Measurements from ENCODE around the gene ACKR3. TPM values are rescaled to one million over a fixed set of nuclear protein-coding genes. Genes with fewer than 3 reads are reported as not detected.

Gene ACKR3
- total RNA-seq, 1 donor from 2014 or later = 70.6 TPM

- Mint-ChIP-seq H3K27me3 (ENCODE audit: low read depth) (no peaks in the 10 kb centered on the region), H3K27ac (no peak overlapping the region), H3K4me3 (no peak overlapping the region), H3K4me1 (peaks cover 2% of the 10 kb centered on the region), H3K9me3 (peaks cover 15% of the 10 kb centered on the region), H3K36me3 (peaks cover 6% of the 10 kb centered on the region)
- TF ChIP-seq CTCF (IDR thresholded peaks at IDR 0.05; ENCODE audit: unreplicated experiment) = no peak
- DNase-seq (ENCODE audit: low spot score in 2 of 2, unreplicated experiment in 2 of 2) = no peak
Observed at GRCh38 chr2:236545248-236545658, 24.4 kb upstream of the ACKR3 start.

DNA sequence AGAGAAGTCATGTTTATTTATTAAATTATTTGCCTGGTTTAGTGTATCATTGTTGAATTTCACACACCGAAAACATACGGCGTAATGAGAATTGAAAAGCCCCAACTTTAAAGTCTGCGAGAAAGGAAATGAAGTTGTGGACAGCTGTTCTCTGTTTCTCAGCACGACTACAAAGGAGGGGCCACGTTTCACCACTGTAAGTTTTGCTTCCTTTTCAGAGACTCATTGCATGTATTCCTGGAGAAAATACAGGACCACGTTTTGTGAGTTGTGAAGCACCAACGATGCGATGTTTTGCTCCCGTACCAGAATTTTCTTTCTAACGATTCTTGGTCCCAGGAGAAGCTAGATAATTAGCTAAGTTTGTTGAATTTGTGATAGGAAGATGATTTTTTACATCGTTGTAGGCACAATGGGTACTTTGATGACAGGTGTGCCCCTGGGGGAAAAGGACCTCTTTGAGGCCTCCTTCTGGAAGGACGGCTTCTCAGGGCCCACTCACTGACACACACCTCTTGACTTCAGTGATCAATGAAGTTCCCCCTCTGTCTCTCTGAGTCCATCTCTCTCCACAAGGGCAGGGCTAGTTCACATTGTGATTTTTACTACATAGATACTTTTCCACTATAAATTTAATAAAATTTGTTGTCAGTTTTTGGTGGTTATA is 23.7 kb upstream of the ACKR3 start:
- Mint-ChIP-seq H3K4me3 (no peak overlapping the region), H3K36me3 (peaks cover 6% of the 10 kb centered on the region), H3K4me1 (peaks cover 2% of the 10 kb centered on the region), H3K27me3 (ENCODE audit: low read depth) (no peaks in the 10 kb centered on the region), H3K9me3 (peaks cover 15% of the 10 kb centered on the region), H3K27ac (peak overlapping the region; percentile 30)
- no peak for DNase-seq (ENCODE audit: low spot score in 2 of 2, unreplicated experiment in 2 of 2)
- TF ChIP-seq CTCF (IDR thresholded peaks at IDR 0.05; ENCODE audit: unreplicated experiment) = no peak

GRCh38 chr2:236546561-236547002 is 23.0 kb upstream of the ACKR3 start:
- Mint-ChIP-seq H3K4me3 (no peak overlapping the region), H3K4me1 (peaks cover 4% of the 10 kb centered on the region), H3K27me3 (ENCODE audit: low read depth) (no peaks in the 10 kb centered on the region), H3K27ac (no peak overlapping the region), H3K9me3 (peaks cover 15% of the 10 kb centered on the region), H3K36me3 (peaks cover 6% of the 10 kb centered on the region)
- DNase-seq (ENCODE audit: low spot score in 2 of 2, unreplicated experiment in 2 of 2) = no peak
- no peak for TF ChIP-seq CTCF (IDR thresholded peaks at IDR 0.05; ENCODE audit: unreplicated experiment)

DNA sequence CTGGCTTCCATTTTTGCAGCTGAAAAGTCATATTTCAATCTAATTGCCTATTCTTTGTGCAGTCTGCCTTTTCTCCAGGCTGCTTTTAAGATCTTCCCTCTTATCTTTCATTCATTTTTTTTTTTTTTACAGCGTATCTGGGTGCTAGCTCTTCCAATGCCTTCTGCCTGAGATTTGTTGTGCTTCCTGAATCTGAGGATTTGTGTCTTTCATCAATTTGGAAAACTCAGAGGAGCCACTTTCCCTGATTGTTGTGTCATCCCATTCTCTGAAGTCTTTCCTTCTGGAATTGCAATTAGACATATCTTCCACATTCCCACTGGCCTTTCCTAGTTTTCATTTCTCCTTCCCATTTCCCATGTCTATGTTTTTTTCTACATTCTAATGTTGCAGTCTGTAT is 21.9 kb upstream of the ACKR3 start:
- H3K9me3 Mint-ChIP-seq = peaks cover 15% of the 10 kb centered on the region
- H3K27ac Mint-ChIP-seq = no peak overlapping the region
- no peak for DNase-seq (ENCODE audit: low spot score in 2 of 2, unreplicated experiment in 2 of 2)
- TF ChIP-seq CTCF (IDR thresholded peaks at IDR 0.05; ENCODE audit: unreplicated experiment) = no peak
- peaks cover 15% of the 10 kb centered on the region for H3K4me1 Mint-ChIP-seq
- no peaks in the 10 kb centered on the region for H3K27me3 Mint-ChIP-seq (ENCODE audit: low read depth)
- no peak overlapping the region for H3K4me3 Mint-ChIP-seq
- H3K36me3 Mint-ChIP-seq = peaks cover 6% of the 10 kb centered on the region

DNA sequence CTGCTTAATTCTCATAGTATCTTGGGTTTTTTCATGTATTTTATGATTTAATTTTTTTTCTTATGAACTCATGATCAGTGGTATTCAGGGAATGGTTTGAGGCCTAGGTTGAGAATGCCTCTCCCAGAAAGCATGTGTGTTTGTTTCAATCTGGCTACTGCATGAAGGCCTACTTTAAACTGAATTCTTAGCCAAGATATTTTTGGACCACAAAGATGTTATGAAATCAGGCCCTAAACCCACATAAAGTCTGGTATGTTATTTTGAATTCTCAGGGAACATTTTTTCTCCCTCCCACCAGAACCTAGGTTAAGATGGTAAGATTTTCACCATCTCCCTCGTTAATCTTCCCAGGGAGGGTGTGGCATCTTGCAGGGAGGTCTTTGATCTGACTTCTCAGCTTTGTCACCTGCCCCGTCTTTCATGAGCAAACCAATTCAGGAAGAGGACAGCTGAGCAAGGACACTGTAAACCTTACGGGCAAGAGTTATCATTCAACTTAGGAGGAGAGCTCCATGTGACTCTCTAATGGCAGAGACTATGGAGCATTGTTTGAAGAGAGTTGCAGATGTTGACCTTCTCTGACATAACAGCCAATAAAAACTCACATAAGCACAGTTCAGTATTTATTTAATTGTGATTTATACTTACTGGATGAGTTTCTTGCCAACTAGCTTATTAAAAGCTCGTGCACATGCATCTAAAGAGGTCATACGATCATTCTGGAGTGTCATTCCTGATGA is 21.3 kb upstream of the ACKR3 start:
- no peak for TF ChIP-seq CTCF (IDR thresholded peaks at IDR 0.05; ENCODE audit: unreplicated experiment)
- peaks cover 6% of the 10 kb centered on the region for H3K36me3 Mint-ChIP-seq
- DNase-seq (ENCODE audit: low spot score in 2 of 2, unreplicated experiment in 2 of 2) = no peak
- H3K9me3 Mint-ChIP-seq = peaks cover 15% of the 10 kb centered on the region
- H3K27me3 Mint-ChIP-seq (ENCODE audit: low read depth) = no peaks in the 10 kb centered on the region
- H3K27ac Mint-ChIP-seq = no peak overlapping the region
- H3K4me3 Mint-ChIP-seq = no peak overlapping the region
- H3K4me1 Mint-ChIP-seq = peaks cover 20% of the 10 kb centered on the region

Measured in mesothelial cell of epicardium (in vitro differentiated cells).